8988T (cell line): ENCODE data around the gene HTT.

Experiments used
- DNase-seq: peaks from one replicate; pipeline ENCODE4 v3.0.0; 2011

HTT gene

GRCh38 chr4:3074078-3074845 is at the start of gene HTT, which contains the start of gene HTT-AS:
Gene HTT, plus strand, starts transcription at chr4:3074681. Its CDS starts 145 bp downstream, at chr4:3074826.
Gene HTT-AS, minus strand, starts transcription at chr4:3074538.
- peak; percentile 82 for DNase-seq

GRCh38 chr4:3025881-3026280 is 48.6 kb upstream of the HTT start:
- DNase-seq: no peak

- DNase-seq: no peak
These were observed 47.9 kb upstream of the HTT start for GRCh38 chr4:3026540-3026939.

- no peak for DNase-seq
These were observed 45.0 kb upstream of the HTT start for GRCh38 chr4:3029464-3029863.

GRCh38 chr4:3030566-3031356 is 43.7 kb upstream of the HTT start:
- no peak for DNase-seq

- no peak for DNase-seq
These were observed 43.0 kb upstream of the HTT start for GRCh38 chr4:3031357-3032082.

- no peak for DNase-seq
These were observed 40.2 kb upstream of the HTT start for GRCh38 chr4:3034231-3034630.

- no peak for DNase-seq
These were observed 39.2 kb upstream of the HTT start for GRCh38 chr4:3035249-3035648.

GRCh38 chr4:3035674-3036073 is 38.8 kb upstream of the HTT start:
- no peak for DNase-seq

GRCh38 chr4:3036131-3036952 is 38.1 kb upstream of the HTT start:
- no peak for DNase-seq

- no peak for DNase-seq
These were observed 36.5 kb upstream of the HTT start for GRCh38 chr4:3037957-3038461.

GRCh38 chr4:3039706-3040366 is 34.6 kb upstream of the HTT start:
- DNase-seq: no peak

- no peak for DNase-seq
These were observed 33.9 kb upstream of the HTT start for GRCh38 chr4:3040452-3041191.

GRCh38 chr4:3041192-3042142 is 33.0 kb upstream of the HTT start:
- DNase-seq: no peak

GRCh38 chr4:3042226-3042625 is 32.3 kb upstream of the HTT start:
- DNase-seq: no peak

GRCh38 chr4:3043282-3044020 is 31.0 kb upstream of the HTT start:
- DNase-seq: no peak

GRCh38 chr4:3044870-3045819 is 29.3 kb upstream of the HTT start:
- no peak for DNase-seq

GRCh38 chr4:3046162-3046561 is 28.3 kb upstream of the HTT start:
- no peak for DNase-seq
